HG02870 (cell line): ENCODE measurements around the gene SH3YL1.

Experiments used
- ATAC-seq: cut with Tn5 transposase; IDR thresholded peaks from one replicate; pipeline ENCODE4 v1.9.1; 2021; ENCODE audit warnings: mild to moderate bottlenecking, moderate library complexity; ENCODE audit not compliant: unreplicated experiment

The SH3YL1 gene

DNA sequence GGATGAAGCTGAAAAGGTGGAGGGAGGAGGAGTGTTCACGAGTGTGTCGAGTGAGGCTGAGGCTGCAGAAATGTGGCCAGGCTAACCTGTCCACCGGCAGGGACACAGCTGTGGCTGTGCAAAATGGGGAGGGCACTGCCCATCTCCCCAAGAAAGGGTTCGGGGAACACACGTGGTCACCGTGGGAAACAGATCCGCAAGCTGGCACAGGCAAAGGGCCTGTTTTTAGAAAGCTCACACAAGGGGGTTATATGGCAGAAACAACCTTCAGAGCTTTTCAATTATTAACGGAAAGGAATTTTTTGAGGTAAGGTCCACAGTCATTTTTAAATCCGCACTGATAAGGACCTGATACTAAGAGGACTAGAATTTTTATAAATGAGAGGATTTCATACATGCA lies 35.7 kb downstream of the SH3YL1 start:
- ATAC-seq = no peak

DNA sequence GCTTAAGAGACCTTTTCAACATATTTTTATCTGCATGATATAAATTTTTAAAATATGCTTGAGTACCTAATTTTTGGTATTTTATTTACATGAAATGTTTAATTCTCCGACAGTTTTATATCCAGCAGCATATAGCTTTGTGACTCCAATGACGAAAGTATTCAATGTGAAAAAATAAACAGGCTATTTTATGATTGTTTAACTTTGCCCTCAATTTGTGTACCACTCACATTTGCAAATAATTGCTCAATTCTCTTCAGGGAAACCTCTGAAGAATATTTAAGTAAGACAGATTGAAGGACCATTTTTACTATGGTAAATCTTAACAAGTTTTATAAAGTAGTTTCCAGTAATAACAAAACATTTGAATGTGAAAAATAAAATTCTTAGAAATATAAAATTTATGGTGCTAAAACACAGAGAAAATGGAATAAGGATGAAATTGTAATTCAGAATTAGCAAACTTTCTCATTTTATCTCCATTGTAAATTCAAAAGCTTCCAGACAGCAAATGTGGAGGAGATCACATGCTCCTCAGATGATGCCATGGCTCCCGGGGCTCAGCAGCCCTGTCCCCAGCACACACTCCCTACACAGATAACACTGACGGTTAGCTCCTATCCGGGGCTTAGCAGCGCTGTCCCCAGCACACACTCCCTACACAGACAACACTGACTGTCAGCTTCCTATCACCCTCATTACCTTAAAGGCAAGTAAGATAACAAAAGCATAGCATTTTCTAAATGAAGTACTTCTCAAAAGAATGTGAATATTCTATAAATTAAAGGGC lies 39.7 kb downstream of the SH3YL1 start:
- no peak for ATAC-seq

DNA sequence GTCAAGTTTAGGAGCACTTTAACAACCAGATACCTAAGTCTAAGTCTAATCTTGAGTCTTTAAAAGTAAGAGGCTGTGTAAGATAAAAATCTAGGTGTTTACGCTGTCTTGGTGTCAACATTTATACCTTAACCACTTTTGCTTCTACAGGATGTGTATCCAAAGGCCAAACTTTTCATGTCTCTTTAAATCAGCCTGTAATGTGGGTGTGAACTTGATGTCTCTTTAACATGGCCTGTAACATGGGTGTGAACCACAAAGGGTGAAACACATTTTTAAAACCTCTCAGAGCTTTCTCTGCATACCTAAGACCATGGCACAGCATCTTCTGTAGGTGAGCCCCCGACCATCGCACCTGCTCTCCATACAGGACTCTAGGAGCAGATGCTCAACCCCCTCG lies 40.4 kb downstream of the SH3YL1 start:
- no peak for ATAC-seq

DNA sequence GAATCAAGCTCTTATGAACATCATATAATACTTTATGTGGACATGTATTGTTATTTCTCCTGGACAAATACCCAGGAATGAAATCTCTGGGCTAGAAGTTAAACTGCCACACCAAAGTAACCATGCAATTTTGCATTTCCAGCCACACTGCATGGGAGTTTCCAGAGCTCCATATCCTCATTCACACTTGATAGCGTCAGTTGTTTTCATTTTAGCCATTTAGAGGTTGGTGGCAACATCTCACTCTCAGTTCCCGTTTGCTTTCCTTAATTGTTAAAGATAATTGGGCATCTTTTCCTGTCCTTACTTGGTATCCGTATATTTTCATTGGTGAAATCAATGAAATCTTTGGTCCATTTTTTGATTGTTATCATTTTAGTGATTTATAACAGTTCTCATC lies 47.8 kb downstream of the SH3YL1 start:
- ATAC-seq = no peak

DNA sequence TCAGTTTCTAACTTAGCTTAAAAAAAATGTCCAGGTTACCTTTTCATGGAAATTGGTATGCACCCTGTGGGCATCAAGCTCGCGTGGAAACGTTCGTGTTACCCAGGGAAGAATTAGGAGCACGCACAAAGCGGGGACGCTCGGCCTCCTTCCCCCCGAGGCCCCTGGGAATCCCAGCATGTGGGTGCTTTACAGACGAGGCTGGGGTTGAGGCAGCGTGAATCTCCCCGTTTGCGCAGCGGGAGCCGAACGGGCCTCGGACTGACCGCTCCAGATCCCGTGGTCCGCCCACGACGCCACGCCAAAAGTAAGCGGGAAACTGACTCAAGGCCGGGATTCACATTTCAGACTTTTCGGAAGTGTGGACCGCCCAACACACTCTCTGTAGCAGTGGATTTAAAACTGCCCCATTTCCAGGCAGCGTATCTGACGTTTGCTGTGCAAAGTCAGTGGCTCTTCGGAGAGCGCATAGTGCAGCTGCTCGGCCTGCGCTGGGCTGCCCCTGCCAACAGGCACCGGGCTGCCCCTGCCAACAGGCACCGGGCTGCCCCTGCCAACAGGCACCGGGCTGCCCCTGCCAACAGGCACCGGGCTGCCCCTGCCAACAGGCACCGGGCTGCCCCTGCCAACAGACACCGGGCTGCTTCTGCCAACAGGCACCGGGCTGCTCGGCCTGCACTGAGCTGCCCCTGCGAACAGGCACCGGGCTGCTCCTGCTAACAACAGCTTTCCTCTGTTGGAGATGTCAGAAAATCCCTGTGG lies 49.7 kb downstream of the SH3YL1 start:
- ATAC-seq = no peak

- ATAC-seq = no peak
These were observed 52.2 kb downstream of the SH3YL1 start for GRCh38 chr2:211486-212184.

GRCh38 chr2:210660-211059 lies 53.2 kb downstream of the SH3YL1 start:
- no peak for ATAC-seq

- ATAC-seq = no peak
These were observed 54.4 kb downstream of the SH3YL1 start for GRCh38 chr2:209470-209869.

GRCh38 chr2:208335-208734 lies 55.5 kb downstream of the SH3YL1 start:
- no peak for ATAC-seq

DNA sequence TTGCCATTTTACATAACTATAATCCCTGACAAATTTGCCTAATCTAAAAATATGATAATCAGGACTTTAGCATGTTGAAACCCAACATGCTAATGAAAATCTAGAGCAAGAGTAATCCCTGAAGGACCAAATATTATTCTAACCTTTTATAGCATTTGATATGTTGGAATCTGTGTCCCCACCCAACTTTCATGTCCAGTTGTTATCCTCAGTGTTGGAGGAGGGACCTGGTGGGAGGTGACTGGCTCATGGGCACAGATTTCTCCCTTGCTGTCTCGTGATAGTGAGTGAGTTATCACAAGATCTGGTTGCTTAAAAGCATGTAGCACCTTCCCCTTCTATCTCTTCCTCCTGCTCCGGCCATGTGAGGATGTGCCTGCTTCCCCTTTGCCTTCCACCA lies 59.8 kb downstream of the SH3YL1 start:
- no peak for ATAC-seq

DNA sequence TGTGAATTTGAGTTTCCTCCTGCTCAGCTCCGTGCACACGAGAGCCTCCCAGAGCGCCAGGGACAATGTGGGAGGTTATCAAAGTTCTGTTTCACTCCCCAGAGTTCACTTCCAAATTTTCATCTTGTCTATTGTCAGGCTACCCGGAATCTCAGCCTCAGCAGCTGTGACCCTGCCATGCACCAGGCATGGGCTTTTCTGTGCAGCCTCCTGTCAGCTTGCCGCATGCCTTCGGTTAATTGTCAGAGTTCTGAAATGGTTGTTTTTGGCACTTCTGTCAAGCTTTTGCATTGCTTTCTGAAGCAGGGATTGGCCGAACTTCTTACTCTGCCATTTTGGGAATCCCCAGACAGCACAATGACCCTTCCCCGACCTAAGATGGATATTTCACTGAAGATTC lies 60.4 kb downstream of the SH3YL1 start:
- ATAC-seq = no peak

- no peak for ATAC-seq
These were observed 60.9 kb downstream of the SH3YL1 start for GRCh38 chr2:202945-203344.

GRCh38 chr2:201648-202433 lies 62.0 kb downstream of the SH3YL1 start:
- no peak for ATAC-seq

GRCh38 chr2:199041-199966 lies 64.5 kb downstream of the SH3YL1 start:
- ATAC-seq = no peak

GRCh38 chr2:196406-196805 lies 67.4 kb downstream of the SH3YL1 start:
- ATAC-seq = no peak

DNA sequence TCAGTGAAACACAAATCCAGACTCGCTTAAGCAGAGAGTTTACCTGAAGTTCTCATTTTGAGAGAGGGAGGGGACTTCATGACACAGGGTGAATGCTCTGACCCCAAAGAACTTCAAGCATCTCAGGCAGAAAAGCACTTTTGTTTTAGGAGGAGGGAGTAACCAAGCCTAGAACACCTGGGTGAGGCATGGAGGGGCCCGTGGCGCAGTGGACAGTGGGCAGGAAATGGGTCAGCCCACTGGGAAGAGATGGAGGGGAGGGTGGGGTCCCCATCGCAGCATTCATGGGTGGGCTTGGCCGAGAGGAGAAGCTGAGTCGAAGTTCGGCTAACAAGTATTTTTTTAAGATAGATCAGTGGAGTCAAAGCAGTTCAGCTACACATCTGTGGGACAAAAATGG lies 67.9 kb downstream of the SH3YL1 start:
- ATAC-seq = no peak

DNA sequence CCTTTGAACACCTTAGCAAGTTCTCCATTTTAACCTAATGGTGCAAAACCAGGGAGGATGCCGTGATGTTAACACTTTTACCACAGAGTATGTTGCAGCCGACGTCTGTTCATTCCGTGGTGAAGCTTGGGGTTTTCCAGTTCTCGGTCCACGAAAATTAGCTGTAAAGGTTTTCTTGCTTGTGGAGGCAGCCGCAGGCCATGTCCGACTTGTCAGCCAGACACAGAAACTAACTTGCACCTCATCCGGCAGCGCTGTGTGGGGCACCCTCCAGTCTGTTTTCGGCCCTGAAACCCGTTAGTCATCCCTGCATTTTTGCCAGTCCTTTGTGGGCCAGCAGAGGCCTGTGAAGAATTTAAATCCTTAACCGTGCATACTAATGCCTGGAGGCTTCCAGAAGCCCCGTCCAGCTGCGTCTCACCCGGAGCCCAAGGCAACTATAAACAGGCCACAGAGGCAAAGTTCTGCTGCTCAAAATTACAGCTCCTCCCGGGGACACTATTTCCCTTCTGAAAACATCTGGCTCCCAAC lies 70.6 kb downstream of the SH3YL1 start:
- ATAC-seq = no peak

GRCh38 chr2:191311-192190 lies 72.3 kb downstream of the SH3YL1 start:
- no peak for ATAC-seq

DNA sequence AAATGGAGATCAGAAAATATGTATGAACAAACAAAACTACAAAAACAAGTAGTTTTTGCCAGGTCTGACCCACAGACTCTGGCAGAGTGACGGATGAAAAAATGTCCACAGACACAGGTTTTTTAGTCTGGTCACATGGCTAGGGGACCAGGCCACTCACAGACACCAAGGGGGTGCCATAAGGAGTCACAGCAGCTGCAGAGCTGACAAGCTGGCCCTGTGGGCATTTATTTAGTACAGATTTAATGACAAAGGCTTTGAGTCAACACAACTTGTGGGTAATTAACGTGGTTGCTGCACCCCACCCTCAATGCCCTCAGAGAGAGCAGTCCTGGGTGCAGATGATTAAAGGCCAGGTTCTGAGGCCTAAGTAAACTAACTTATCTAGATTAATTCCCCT lies 76.0 kb downstream of the SH3YL1 start:
- no peak for ATAC-seq
